Ishikawa (cell line): ENCODE results near the gene TFF3.

Experiments
- CEBPB ChIP-seq: IDR thresholded peaks from 2 replicates; pipeline ENCODE4 v1.6.1; 2012
- CREB1 ChIP-seq: IDR thresholded peaks from 2 replicates; pipeline ENCODE4 v1.6.1; 2012; ENCODE audit warnings: low read depth
- EGR1 ChIP-seq: IDR thresholded peaks from 2 replicates; pipeline ENCODE4 v1.6.1; 2012
- EP300 ChIP-seq: IDR thresholded peaks from 2 replicates; pipeline ENCODE4 v1.6.1; 2012; ENCODE audit warnings: borderline replicate concordance
- FOXM1 ChIP-seq: IDR thresholded peaks from 2 replicates; pipeline ENCODE4 v1.6.1; 2012; ENCODE audit warnings: low read depth, borderline replicate concordance
- MAX ChIP-seq: IDR thresholded peaks from 2 replicates; pipeline ENCODE4 v1.6.1; 2012
- NFIC ChIP-seq: IDR thresholded peaks from 2 replicates; pipeline ENCODE4 v1.6.1; 2012
- RAD21 ChIP-seq: IDR thresholded peaks from 2 replicates; pipeline ENCODE4 v1.6.1; 2012; ENCODE audit warnings: low read depth
- REST ChIP-seq: IDR thresholded peaks from 2 replicates; pipeline ENCODE4 v1.6.1; 2012; ENCODE audit warnings: low read depth, mild to moderate bottlenecking
- TAF1 ChIP-seq: IDR thresholded peaks from 2 replicates; pipeline ENCODE4 v1.6.1; 2012; ENCODE audit warnings: low read depth, mild to moderate bottlenecking
- TCF12 ChIP-seq: IDR thresholded peaks from 2 replicates; pipeline ENCODE4 v1.6.1; 2012; ENCODE audit warnings: low read depth
- TEAD4 ChIP-seq: IDR thresholded peaks from 2 replicates; pipeline ENCODE4 v1.6.1; 2012
- USF1 ChIP-seq: IDR thresholded peaks from 2 replicates; pipeline ENCODE4 v1.6.1; 2012
- YY1 ChIP-seq: IDR thresholded peaks from 2 replicates; pipeline ENCODE4 v1.6.1; 2012; ENCODE audit warnings: low read depth
- ZBTB7A ChIP-seq: IDR thresholded peaks from 2 replicates; pipeline ENCODE4 v1.6.1; 2012; ENCODE audit warnings: low read depth

Gene TFF3

GRCh38 chr21:42315296-42315891 is at the start of gene TFF3:
TSS of gene TFF3 (minus strand) at chr21:42315409. CDS start at chr21:42315374, 35 bp downstream.
- TF ChIP-seq EGR1 = no peak
- no peak for TF ChIP-seq MAX
- no peak for TF ChIP-seq REST
- TF ChIP-seq YY1 = no peak
- TF ChIP-seq TAF1 = no peak
- TF ChIP-seq ZBTB7A = no peak
- no peak for TF ChIP-seq EP300
- no peak for TF ChIP-seq CREB1
- TF ChIP-seq CEBPB = no peak
- no peak for TF ChIP-seq TEAD4
- no peak for TF ChIP-seq FOXM1
- no peak for TF ChIP-seq RAD21
- TF ChIP-seq TCF12 = no peak
- TF ChIP-seq USF1 = no peak
- TF ChIP-seq NFIC = no peak

GRCh38 chr21:42364304-42364865 is 49.2 kb upstream of the TFF3 start:
- TF ChIP-seq MAX (no peak), EP300 (no peak), EGR1 (no peak), USF1 (no peak), ZBTB7A (no peak), YY1 (no peak), TAF1 (no peak), RAD21 (no peak), CREB1 (no peak), FOXM1 (no peak), TEAD4 (no peak), NFIC (no peak), CEBPB (no peak), REST (no peak), TCF12 (no peak)

- TF ChIP-seq YY1 = no peak
- TF ChIP-seq TEAD4 = no peak
- TF ChIP-seq CREB1 = no peak
- no peak for TF ChIP-seq EGR1
- no peak for TF ChIP-seq CEBPB
- no peak for TF ChIP-seq MAX
- no peak for TF ChIP-seq USF1
- TF ChIP-seq REST = no peak
- TF ChIP-seq EP300 = no peak
- TF ChIP-seq ZBTB7A = no peak
- no peak for TF ChIP-seq FOXM1
- no peak for TF ChIP-seq RAD21
- no peak for TF ChIP-seq TAF1
- TF ChIP-seq NFIC = no peak
- TF ChIP-seq TCF12 = no peak
Measured at GRCh38 chr21:42363312-42363711, 48.1 kb upstream of the TFF3 start.

- TF ChIP-seq USF1 (no peak), YY1 (no peak), REST (no peak), TEAD4 (no peak), FOXM1 (no peak), TAF1 (no peak), ZBTB7A (no peak), RAD21 (no peak), TCF12 (no peak), CREB1 (no peak), EP300 (no peak), NFIC (no peak), MAX (no peak), CEBPB (no peak)
Measured at GRCh38 chr21:42362700-42363099, 47.5 kb upstream of the TFF3 start.
